HG03442 (cell line): ENCODE data around the gene VN1R5.
"Not testable (repeated sequence)": the region's sequence is repeated elsewhere in the genome, so short reads cannot be mapped to it uniquely, and the experiment has no call there.

Experiments
- ATAC-seq: cut with Tn5 transposase; IDR thresholded peaks from one replicate; pipeline ENCODE4 v1.9.1; 2021; ENCODE audit warnings: mild to moderate bottlenecking, moderate library complexity; ENCODE audit not compliant: unreplicated experiment

VN1R5 gene

DNA sequence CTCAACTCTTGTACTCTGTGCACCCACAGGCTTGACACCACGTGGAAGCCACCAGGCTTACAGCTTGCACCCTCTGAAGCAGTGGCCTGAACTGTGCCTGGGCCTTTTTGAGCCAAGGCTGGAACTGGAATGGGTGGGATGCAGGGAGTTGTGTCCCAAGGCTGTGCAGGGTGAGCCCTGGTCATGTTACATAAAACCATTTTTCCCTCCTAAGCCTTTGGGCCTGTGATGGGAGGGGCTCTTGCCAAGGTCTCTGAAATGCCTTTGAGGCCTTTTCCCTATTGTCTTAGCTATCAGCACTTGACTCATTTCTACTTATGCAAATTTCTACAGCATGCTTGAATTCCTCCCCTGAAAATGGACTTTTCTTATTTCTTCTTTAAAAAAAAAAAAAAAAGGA, 14.1 kb downstream of the VN1R5 start:
- ATAC-seq, result no peak

DNA sequence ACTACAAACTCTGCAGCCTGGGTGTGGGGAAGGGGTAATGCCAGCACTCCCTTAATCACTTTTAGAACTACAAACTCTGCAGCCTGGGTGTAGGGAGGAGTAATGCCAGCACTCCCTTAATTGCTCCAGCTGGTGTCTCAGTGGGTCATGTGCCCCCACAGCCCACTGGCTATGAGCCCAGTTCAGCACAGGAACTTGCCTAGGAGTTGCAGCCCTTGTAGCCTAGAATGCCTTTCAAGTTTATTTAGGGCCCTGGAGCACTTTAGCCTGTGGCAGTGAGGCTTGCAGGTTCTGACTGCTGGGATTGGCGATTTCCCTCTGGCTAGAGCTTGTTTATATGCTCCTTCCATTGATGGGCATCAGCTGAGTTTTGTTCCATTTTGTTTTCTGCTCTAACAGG, 17.1 kb downstream of the VN1R5 start:
- no peak for ATAC-seq

DNA sequence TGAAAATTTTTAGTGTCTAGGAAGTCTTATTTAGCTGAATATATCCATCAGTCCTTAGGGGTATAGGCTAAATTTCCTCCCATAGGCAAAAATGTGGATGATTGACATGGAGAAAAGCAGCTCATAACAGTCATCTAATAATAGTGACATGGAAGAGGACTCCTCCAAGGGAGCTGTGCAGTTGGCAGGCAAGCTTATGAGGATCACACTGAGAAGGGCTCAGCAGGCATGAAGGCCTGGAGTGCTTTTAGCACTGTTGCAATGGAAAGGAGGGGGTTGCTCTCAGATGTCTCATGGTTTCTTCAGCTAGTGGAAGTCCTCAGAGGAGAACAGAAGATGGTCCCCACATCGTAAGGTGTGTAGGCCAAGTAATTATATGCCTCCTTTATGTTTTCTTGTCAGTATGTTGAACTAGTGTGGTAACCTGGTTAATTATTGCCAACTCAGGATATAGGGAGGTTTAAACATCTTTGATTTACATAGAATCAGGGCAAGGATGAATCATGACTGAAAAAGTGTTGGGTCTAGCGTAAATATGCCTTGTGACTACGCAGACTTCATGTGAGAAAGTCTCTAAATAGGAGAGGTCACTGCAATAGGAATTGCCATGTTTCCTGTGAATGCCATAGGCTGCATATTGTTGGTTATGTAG, 18.9 kb downstream of the VN1R5 start:
- ATAC-seq, result no peak

GRCh38 chr1:247277191-247277590, 21.3 kb downstream of the VN1R5 start:
- no peak for ATAC-seq

- no peak for ATAC-seq
Observed at GRCh38 chr1:247281001-247281574, 25.2 kb downstream of the VN1R5 start.

DNA sequence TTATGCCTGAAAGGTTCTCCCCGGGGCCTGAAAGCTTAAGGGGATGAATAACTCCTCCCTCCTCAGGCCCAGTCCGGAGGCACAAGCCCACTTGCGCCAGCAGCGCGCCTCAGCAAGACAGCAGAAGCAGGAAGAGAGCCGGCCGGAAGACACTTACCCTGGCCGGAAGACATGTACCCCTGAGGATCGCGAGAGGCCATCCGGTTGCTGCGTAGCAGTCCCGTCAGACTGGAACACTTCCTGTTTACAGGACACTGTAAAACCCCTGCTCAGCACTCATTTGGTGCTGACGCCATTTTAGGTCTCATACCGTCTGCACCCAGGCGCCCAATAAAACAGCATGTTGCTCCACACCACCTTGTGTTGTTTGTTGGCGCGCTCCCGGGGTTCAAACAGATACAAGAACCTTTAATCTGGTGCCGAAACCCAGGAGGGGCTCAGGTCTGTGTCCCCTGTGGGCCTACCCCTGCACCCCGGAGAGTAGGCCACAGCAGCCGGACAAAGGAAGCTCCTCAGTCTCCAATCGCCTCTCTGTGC, 30.3 kb downstream of the VN1R5 start:
- ATAC-seq, result no peak

DNA sequence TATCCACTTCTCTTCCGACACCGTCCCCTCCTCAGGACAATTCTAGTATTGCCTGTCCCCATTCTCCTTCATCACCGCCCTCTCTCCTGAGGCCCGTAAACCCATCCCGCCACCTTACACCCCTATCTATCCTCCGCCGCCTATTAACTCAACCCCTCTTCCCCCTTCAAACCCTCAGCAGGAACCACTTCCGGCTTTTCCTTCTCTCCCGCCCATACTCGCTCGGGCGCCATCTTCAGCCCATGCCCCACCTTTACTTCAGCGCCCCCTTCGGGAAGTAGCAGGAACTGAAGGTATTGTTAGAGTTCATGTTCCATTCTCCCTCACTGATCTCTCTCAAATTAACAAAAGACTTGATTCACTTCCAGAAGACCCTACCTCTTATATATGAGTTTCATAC, 31.6 kb downstream of the VN1R5 start:
- ATAC-seq, result no peak

DNA sequence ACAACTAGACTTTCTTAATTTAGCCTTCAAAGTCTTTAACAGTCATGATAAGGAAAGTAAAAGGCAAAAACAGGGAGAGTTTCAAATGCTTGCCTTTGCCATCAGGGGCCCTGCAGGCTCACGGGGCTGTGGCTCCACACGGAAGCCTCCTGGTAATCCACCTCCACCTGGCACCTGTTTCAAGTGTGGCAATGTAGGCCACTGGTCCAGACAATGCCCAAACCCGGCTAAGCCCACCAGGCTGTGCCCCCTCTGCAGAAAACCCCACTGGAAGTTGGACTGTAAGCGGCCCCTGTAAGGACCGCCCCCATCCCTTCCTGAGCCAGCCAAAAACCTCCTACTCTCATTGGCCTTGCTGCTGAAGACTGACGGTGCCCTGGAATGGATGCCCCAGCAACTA, 32.5 kb downstream of the VN1R5 start:
- no peak for ATAC-seq

GRCh38 chr1:247289274-247289892, 33.5 kb downstream of the VN1R5 start:
- not testable (repeated sequence) for ATAC-seq

DNA sequence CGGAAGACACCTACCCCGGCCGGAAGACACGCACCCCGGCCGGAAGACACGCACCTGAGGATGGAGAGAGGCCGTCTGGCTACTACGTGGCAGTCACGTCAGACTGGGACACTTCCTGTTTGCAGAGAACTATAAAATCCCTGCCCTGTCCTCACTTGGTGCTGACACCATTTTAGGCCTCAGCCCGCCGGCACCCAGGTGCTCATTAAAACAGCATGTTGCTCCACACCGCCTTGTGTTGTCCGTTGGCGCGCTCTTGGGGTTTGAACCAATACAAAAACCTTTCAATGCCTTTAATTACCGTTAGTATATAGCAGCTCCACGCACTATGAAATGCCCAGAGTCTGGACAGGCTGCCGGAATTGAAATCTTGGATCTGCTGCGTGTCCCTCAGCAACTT, 34.7 kb downstream of the VN1R5 start:
- ATAC-seq, result no peak

GRCh38 chr1:247291161-247291560, 35.3 kb downstream of the VN1R5 start:
- no peak for ATAC-seq

DNA sequence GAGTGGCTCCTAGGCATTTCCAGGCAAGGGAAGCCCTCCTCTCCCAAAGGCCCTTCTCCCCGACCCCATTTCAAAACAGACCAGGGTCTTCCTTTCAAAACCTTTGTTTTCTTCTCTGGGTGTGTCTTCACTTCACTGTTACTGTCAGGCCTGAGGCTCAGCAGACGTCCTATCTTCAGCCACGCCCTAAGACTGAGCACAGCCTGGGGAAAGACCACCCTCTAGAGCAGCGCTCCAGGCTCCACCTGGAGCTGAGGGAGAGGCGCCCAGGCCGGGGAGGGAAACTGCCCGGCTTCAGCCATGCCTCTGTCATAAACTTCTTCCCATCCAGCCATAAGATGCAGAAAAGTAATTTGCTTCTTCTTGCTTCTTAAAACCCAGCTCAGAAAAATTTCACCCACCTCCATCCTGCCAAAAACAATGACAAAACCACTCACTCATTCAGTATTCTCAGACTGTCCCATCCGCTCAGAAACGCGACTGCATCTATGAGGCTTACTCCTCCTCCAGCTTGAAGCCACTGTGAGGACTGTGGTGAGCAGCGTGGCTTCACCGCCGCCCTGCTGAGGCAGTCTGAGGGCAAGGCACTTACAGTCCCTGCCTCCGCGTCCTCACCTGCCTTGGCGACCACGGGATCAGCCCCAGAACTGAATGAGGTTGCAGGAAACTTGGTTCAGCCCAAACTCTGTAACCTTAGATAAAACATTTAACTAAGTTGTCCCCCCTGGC, 36.1 kb downstream of the VN1R5 start:
- ATAC-seq, result no peak

- ATAC-seq, result no peak
Observed at GRCh38 chr1:247293047-247293446, 37.2 kb downstream of the VN1R5 start.

DNA sequence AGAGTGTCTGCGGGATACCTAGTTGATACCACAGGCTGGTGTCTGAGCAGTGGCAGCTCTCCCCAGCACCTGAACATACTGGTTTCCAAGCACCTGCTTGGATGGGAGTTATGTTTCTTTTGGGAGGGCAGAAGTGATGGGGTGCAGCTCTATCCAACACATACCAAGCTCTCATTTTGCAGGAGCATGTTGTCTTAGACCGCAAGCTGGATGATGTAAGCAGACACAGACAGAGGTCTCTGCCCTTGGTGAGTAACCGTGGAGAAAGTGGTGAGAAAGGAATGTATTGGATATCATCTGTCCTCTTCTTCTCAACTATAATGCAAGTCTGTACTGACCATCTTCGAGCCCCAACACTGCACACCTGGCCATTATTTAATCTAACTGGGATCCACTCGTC, 38.4 kb downstream of the VN1R5 start:
- ATAC-seq, result no peak

DNA sequence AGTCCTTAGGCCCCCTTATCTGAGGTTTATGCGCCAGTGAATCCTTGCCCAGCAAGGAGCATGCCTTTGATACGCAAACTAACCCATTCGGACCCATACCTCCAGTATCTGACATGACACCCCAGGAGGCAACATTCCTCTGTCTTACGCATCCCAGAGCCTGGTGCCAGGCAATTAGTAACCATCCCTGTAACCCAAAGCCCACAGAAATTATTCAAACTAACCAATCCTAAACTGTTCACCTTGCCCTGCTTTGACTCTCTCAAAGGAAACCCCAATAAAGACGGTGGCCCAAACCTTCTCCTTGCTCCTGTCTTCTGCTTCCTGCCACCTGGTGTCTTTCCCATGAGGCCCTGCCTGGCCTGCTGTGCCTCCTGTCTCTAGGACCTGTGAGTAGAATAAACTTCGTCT, 39.4 kb downstream of the VN1R5 start:
- no peak for ATAC-seq

DNA sequence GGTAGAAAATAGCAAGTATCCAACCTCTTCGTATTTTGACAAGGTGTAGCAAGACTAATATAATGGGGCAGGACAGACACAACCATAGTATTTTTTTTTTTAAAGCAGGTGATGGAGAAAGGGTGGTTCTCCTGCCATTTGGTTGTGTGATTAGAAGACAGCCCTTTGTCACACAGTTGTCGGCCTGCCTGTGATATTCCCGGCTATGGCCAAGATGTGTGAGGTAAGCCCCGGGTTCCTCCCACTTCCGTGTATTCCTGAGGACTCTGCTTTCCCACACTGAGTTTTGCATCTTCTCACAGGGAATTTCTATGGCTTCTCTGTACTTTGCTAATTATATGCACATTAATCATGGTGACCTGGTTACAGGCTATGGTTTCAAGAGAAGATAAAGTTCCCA, 39.9 kb downstream of the VN1R5 start:
- ATAC-seq, result no peak

GRCh38 chr1:247296599-247297180, 40.8 kb downstream of the VN1R5 start:
- no peak for ATAC-seq

DNA sequence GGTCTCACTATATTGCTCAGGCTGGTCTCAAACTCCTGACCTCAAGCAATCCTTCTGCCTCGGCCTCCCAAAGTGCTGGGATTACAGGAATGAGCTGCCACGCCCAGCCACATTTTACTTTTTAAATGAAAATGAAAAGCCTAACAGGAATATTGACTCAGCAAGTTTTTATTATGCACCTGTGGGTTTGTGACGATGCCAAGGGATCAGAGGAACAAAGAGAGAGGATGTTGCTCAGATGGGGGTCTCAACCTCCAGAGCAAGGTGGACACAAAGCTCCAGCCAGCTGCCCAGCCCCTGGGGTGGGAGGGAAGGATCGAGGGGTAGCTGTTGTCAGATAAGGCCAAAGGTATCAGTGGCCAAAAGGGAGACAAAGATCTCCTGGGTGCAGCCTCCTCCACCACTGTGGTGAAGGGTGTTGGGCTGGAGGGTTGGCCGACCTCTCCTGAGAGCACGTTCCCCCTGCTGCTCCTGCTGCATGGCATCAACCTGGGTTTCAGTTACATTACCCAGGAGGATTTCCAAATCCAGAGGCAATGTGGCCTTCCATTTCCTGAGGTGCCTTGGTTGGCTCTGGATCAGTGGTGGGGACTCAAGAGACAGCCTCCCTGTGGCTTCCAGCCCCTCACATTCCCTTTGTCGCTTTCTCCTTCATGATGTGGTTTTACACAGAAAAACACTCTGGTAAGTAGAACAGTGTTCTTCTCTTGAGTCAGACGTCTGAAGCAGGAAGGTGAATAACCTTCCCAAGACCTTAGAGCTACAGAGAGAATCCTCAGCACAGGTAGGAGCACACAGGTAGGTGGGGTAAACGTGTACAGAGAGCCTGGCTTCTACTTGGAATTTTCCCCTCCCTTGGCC, 41.6 kb downstream of the VN1R5 start:
- ATAC-seq, result no peak

DNA sequence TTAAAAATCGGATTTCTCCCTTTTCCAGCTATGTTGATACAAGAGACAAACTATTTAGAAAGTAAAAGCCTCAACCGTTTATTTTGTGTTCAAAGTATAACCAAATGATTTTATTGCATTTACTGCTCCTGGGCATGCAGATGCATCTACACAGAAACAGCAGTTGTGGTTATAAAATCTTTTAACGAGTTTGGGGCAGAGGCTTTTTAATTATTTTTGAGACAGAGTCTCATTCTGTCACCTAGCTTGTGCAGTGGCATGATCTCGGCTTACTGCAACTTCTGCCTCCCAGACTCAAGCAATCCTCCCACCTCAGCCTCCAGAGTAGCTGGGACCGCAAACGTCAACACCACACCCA, 42.2 kb downstream of the VN1R5 start:
- ATAC-seq, result no peak

GRCh38 chr1:247298701-247299100, 42.8 kb downstream of the VN1R5 start:
- no peak for ATAC-seq
